Common myeloid progenitor, CD34-positive (primary cell): Measurements from ENCODE around the gene ZNF554.
"Not testable (repeated sequence)": the region's sequence is repeated elsewhere in the genome, so short reads cannot be mapped to it uniquely, and the experiment has no call there.

ENCODE experiments used
- CTCF ChIA-PET: fragments of 350-600 bp; sonication (Branson Sonifier 250); formaldehyde crosslinking; loops from one replicate; lab custom pipeline; 2021; ENCODE audit warnings: antibody characterized with exemption; lab: Charles Lee
- POLR2A ChIA-PET: fragments of 350-600 bp; sonication (Branson Sonifier 250); formaldehyde crosslinking; loops from one replicate; lab custom pipeline; 2021; ENCODE audit warnings: antibody characterized with exemption; lab: Charles Lee
- DNase-seq, 3 donors: peaks; one replicate each; pipeline versions ENCODE4 v3.0.0 to v3.0.0-alpha.2; 2013
- H3K27ac ChIP-seq, 2 experiments: 1 replicate in 1 of 2; 2 replicates in 1 of 2; pipeline ENCODE4 v1.7.0; 2013; ENCODE audit warnings: inconsistent platforms in 2 of 2, low read length in 2 of 2, mild to moderate bottlenecking in 2 of 2, low read depth in 1 of 2, moderate library complexity in 1 of 2; ENCODE audit not compliant: severe bottlenecking in 2 of 2, insufficient read depth in 1 of 2, poor library complexity in 1 of 2
- H3K27me3 ChIP-seq, 5 experiments: replicated peaks in 2 of 5; 1 replicate in 3 of 5; 2 replicates in 2 of 5; pipeline versions ENCODE4 v1.6.1 to v1.7.0; 2013; ENCODE audit warnings: low read length in 4 of 5, mild to moderate bottlenecking in 2 of 5, moderate library complexity in 2 of 5, inconsistent platforms in 1 of 5; ENCODE audit not compliant: insufficient read depth in 5 of 5, control insufficient read depth in 4 of 5
- H3K36me3 ChIP-seq, 4 experiments: 1 replicate in 2 of 4; 2 replicates in 2 of 4; pipeline versions ENCODE4 v1.6.1 to v1.7.0; 2013; ENCODE audit warnings: low read length in 3 of 4, control low read depth in 1 of 4, mild to moderate bottlenecking in 1 of 4; ENCODE audit not compliant: control insufficient read depth in 4 of 4, insufficient read depth in 4 of 4
- H3K4me1 ChIP-seq, 4 experiments: 1 replicate in 3 of 4; 2 replicates in 1 of 4; pipeline versions ENCODE4 v1.6.1 to v1.7.1; 2013; ENCODE audit warnings: low read length in 3 of 4, mild to moderate bottlenecking in 3 of 4, control low read depth in 1 of 4, inconsistent platforms in 1 of 4, moderate library complexity in 1 of 4; ENCODE audit not compliant: control insufficient read depth in 4 of 4, insufficient read depth in 4 of 4; ENCODE audit errors: control extremely low read depth in 1 of 4
- H3K4me3 ChIP-seq, 7 experiments: 1 replicate in 4 of 7; 2 replicates in 3 of 7; pipeline versions ENCODE4 v1.5.1 to v1.7.0; 2013; ENCODE audit warnings: mild to moderate bottlenecking in 7 of 7, low read length in 6 of 7, moderate library complexity in 6 of 7, inconsistent platforms in 2 of 7, low read depth in 2 of 7, control low read depth in 1 of 7; ENCODE audit not compliant: insufficient read depth in 4 of 7, control insufficient read depth in 1 of 7; ENCODE audit errors: extremely low read depth in 1 of 7
- H3K9me3 ChIP-seq, 5 experiments: 1 replicate in 4 of 5; 2 replicates in 1 of 5; pipeline versions ENCODE4 v1.6.1 to v1.7.1; 2013; ENCODE audit warnings: low read length in 4 of 5, mild to moderate bottlenecking in 2 of 5, inconsistent platforms in 1 of 5, low read depth in 1 of 5, moderate library complexity in 1 of 5; ENCODE audit not compliant: control insufficient read depth in 4 of 5, insufficient read depth in 2 of 5; ENCODE audit errors: control extremely low read depth in 1 of 5
- WGBS: methylation state at CpG from one replicate; pipeline ENCODE4 v1.1.5; 2013; ENCODE audit not compliant: insufficient coverage; 5-methylcytosine and 5-hydroxymethylcytosine counted together

ZNF554 gene

DNA sequence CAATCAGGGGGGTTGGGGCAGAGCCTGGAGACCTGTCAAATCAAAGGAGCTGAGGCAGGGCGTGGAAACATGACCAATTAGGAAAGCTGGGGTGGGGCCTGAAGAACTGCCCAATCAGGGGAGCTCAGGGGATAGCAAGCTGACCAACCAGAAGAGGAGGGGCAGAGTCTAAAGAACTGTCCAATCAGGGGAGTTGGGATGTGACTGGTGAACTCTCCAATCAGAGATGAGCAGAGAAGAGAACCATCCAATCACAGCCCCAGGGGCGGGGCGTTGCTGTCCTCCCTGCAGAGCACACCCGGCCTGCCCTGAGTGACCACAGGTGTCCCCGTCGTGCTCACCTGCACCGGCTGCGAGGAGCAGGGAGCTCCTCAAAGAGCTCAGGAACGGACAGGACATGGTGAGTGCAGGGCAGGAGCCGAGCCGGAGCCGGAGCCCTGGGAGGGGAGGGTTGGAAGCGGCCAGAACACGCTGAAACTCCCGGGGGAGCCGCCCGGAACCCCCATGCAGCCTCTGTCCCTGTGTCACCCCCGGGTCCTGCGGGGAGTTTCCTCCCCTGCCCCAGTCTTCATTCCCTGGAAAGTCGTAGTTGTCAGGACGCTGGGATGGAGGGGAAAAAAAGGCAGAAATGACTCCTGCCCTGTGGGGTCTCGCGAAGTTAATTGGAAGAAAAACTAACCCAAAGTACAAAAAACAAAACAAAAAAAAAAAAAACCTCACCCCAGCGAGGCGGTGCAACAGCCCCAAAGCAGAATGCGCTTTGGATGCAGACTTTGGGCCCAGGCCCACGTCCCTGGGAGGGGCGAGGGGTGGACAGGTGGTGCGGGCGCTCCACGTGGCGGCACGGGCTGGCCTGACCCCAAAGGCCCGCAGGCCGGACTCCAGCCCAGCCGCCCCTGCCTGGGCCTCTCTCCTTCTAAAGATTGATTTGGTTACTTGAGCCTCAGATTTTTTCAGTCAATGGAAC is 47.6 kb downstream of the ZNF554 start, which contains the start of gene ZNF556:
ZNF556 (plus strand) TSS at position 311 of the 967 bp plus-strand sequence; CDS start at position 398, 87 bp downstream.
- ChIA-PET CTCF (interaction anchor here (1.7 kb wide), 1 partner anchor 20 kb away, joined by 3 read pairs; no protein-coding TSS in a partner anchor), POLR2A (interaction anchor here (0.5 kb wide), 1 partner anchor 75 kb away, joined by 5 read pairs; no protein-coding TSS in a partner anchor)
- peaks cover 0 to 8% (median 5%) of the 10 kb centered on the region in 5 experiments for H3K9me3 ChIP-seq
- no peak for DNase-seq
- peaks cover 0 to 17% (median 4%) of the 10 kb centered on the region in 4 experiments for H3K4me1 ChIP-seq
- no peaks in the 10 kb centered on the region for H3K36me3 ChIP-seq
- H3K4me3 ChIP-seq = no peak within 1 kb of the TSS
- WGBS = 96% methylated on average over 24 of the region's 36 CpGs
- peak within 1 kb of the TSS in 1 of 2 experiments; percentile 82 for H3K27ac ChIP-seq
- no peaks in the 10 kb centered on the region for H3K27me3 ChIP-seq

DNA sequence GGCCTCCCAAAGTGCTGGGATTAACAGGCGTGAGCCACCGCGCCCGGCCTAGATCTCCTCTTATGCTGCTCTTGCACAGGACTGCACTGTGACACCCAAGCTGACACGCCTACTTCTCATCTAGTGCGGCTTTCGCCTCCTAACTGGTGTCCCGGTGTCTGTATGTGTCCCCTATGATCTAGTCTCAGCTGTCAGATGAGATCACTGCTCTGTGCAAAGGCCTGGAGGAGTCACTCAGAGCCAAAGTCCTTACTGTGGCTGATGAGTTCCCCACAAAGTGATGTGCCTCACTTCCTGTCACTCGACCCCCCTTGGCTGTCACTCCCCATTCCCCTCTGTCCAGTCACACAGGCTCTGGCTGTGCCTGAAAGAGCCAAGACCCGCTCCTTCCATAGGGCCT is 50.0 kb downstream of the ZNF554 start:
- H3K27me3 ChIP-seq = no peaks in the 10 kb centered on the region
- no peak overlapping the region for H3K4me3 ChIP-seq
- no peak for DNase-seq
- no peaks in the 10 kb centered on the region for H3K36me3 ChIP-seq
- ChIA-PET CTCF (interaction anchor here (1.0 to 1.3 kb wide), 3 partner anchors 15 to 35 kb away, joined by 3 to 4 read pairs (median 3); no protein-coding TSS in a partner anchor), POLR2A (no interaction called here)
- WGBS = 86% methylated on average over 10 of the region's 10 CpGs
- no peak overlapping the region for H3K27ac ChIP-seq
- peaks cover 0 to 13% (median 4%) of the 10 kb centered on the region in 4 experiments for H3K4me1 ChIP-seq
- H3K9me3 ChIP-seq = peaks cover 0 to 7% (median 5%) of the 10 kb centered on the region in 5 experiments

- H3K27me3 ChIP-seq, POLR2A ChIA-PET, H3K36me3 ChIP-seq, H3K4me3 ChIP-seq, H3K4me1 ChIP-seq, H3K27ac ChIP-seq: not testable (repeated sequence)
- peak in 1 of 3 donors; percentile 76 for DNase-seq
- 40% methylated on average over 1 of the region's 11 CpGs for WGBS
- peaks cover 1 to 19% (median 18%) of the 10 kb centered on the region in 5 experiments for H3K9me3 ChIP-seq
- CTCF ChIA-PET = interaction anchor here (0.7 to 1.1 kb wide), 4 partner anchors 11 to 140 kb away, joined by 3 to 4 read pairs (median 3); no protein-coding TSS in a partner anchor
These were observed 52.5 kb downstream of the ZNF554 start for GRCh38 chr19:2872175-2872574.

DNA sequence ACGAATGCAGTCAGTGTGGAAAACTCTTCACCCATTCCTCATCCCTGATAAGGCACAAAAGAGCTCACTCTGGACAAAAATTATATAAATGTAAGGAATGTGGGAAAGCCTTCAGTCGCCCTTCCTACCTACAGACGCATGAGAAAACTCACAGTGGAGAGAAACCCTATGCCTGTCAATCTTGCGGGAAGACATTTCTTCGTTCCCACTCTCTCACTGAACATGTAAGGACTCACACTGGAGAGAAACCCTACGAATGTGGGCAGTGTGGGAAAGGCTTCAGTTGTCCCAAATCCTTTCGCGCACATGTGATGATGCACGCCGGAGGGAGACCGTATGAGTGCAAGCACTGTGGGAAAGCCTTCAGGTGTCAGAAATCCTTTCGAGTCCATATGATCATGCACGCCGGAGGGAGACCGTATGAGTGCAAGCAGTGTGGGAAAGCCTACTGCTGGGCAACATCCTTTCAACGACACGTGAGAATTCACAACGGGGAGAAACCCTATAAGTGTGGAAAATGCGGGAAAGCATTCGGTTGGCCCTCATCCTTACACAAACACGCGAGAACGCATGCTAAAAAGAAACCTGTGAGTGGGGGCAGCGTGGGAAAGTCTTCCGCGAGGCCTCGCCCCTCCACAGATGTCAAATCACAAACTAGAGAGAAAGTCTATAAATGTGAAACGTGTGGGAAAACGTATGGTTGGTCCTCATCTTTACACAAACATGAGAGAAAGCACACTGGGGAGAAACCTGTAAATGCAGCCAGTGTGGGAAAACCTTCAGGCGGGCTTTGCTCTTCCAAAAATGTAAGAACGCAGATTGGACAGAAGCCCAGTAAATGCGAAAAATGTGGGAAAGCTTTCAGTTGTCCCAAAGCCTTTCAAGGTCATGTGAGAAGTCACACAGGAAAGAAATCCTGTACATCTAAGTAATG is 58.0 kb downstream of the ZNF554 start:
- no peak for DNase-seq
- 88% methylated on average over 30 of the region's 32 CpGs for WGBS
- POLR2A ChIA-PET = no interaction called here
- Histone ChIP-seq H3K4me3 (no peak overlapping the region), H3K4me1 (no peaks in the 10 kb centered on the region), H3K27me3 (no peaks in the 10 kb centered on the region), H3K27ac (no peak overlapping the region), H3K9me3 (peaks cover 4 to 31% (median 23%) of the 10 kb centered on the region in 5 experiments), H3K36me3 (no peaks in the 10 kb centered on the region)
- CTCF ChIA-PET = no interaction called here

DNA sequence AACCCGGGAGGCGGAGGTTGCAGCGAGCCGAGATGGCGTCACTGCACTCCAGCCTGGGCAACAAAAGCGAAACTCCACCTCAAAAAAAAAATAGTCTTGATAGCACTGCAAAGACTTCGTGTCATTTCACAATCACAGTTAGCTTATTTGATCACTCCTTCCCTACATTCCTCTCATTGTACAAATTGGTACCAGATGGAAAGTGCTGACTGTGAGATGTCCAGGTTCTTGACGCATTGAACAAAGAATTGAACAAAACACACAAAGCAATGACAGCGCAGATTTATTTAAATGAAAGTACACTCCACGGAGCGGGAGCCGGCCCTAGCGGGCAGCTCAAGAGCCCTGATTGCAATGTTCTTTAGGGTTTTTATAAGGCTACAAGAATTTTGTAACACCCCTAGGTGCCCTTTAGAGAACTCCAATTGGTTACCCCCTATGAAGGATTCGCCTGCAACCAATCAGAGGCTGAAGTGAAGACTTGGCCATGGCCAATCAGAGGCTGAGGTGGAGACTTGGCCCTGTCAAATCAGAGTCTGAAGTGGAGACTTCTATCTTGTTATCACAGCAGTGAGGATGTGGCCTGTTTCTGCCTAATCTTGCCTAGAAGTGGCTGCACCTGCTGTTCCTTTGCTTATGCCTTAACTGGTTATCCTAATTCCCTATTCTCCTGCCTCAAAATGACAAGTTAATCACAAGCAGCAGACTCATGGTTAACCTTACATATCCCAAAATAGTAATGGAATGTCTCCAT is 64.2 kb downstream of the ZNF554 start:
- H3K4me1 ChIP-seq = peaks cover 0 to 19% (median 4%) of the 10 kb centered on the region in 4 experiments
- H3K27me3 ChIP-seq = no peaks in the 10 kb centered on the region
- no peak overlapping the region for H3K4me3 ChIP-seq
- WGBS = 95% methylated on average over 14 of the region's 14 CpGs
- H3K36me3 ChIP-seq = no peaks in the 10 kb centered on the region
- H3K9me3 ChIP-seq = peaks cover 0 to 10% (median 0%) of the 10 kb centered on the region in 5 experiments
- no peak overlapping the region for H3K27ac ChIP-seq
- CTCF ChIA-PET = interaction anchor here (1.7 to 1.8 kb wide), 2 partner anchors 14 to 225 kb away, joined by 3 read pairs; no protein-coding TSS in a partner anchor
- peak in 2 of 3 donors; percentile 34 to 52 for DNase-seq
- POLR2A ChIA-PET = interaction anchor here (0.7 kb wide), 1 partner anchor 211 kb away, joined by 3 read pairs; no protein-coding TSS in a partner anchor

GRCh38 chr19:2885736-2886135 is 66.1 kb downstream of the ZNF554 start:
- ChIA-PET CTCF (no interaction called here), POLR2A (no interaction called here)
- peaks cover 0 to 24% (median 4%) of the 10 kb centered on the region in 4 experiments for H3K4me1 ChIP-seq
- H3K9me3 ChIP-seq = peaks cover 0 to 10% (median 0%) of the 10 kb centered on the region in 5 experiments
- 95% methylated on average over 17 of the region's 17 CpGs for WGBS
- no peaks in the 10 kb centered on the region for H3K36me3 ChIP-seq
- H3K4me3 ChIP-seq = no peak overlapping the region
- no peak overlapping the region for H3K27ac ChIP-seq
- DNase-seq = no peak
- H3K27me3 ChIP-seq = no peaks in the 10 kb centered on the region
